GM19328 (cell line): ENCODE data around the gene PRAF2.
A peak's percentile ranks its signal among the peaks of the same experiment; 100 is the strongest.

Experiments used
- ATAC-seq: cut with Tn5 transposase; IDR thresholded peaks from one replicate; pipeline ENCODE4 v1.9.1; 2021; ENCODE audit warnings: mild to moderate bottlenecking, moderate library complexity; ENCODE audit not compliant: unreplicated experiment

Gene PRAF2

GRCh38 chrX:49043220-49043986, 30.4 kb downstream of the PRAF2 start, which contains the start of gene TFE3:
Gene TFE3, minus strand, starts transcription at chrX:49043357. Its CDS starts 131 bp downstream, at chrX:49043226.
- peak; percentile 88 for ATAC-seq

GRCh38 chrX:49042581-49043219, 31.1 kb downstream of the PRAF2 start:
- peak; percentile 4 for ATAC-seq

- ATAC-seq = no peak
Measured at GRCh38 chrX:49041744-49042580, 31.8 kb downstream of the PRAF2 start.

GRCh38 chrX:49040376-49040955, 33.3 kb downstream of the PRAF2 start:
- no peak for ATAC-seq

GRCh38 chrX:49039598-49040375, 34.0 kb downstream of the PRAF2 start:
- no peak for ATAC-seq

GRCh38 chrX:49037883-49038475, 35.8 kb downstream of the PRAF2 start:
- no peak for ATAC-seq

- ATAC-seq = no peak
Measured at GRCh38 chrX:49030283-49030682, 43.5 kb downstream of the PRAF2 start.

- ATAC-seq = no peak
Measured at GRCh38 chrX:49029876-49030275, 43.9 kb downstream of the PRAF2 start.
